ENCODE data around the gene TBXAS1.

Gene TBXAS1

GRCh38 chr7:140028311-140028710, 199.2 kb downstream of the TBXAS1 start:
- DNase-seq = no peak

- no peak for DNase-seq
Measured at GRCh38 chr7:140029072-140029471, 200.0 kb downstream of the TBXAS1 start.

- DNase-seq = no peak
Measured at GRCh38 chr7:140031364-140031763, 202.3 kb downstream of the TBXAS1 start.

GRCh38 chr7:140033036-140033435, 204.0 kb downstream of the TBXAS1 start:
- no peak for DNase-seq

GRCh38 chr7:140033779-140034363, 204.8 kb downstream of the TBXAS1 start:
- no peak for DNase-seq

GRCh38 chr7:140034421-140034820, 205.4 kb downstream of the TBXAS1 start:
- DNase-seq = no peak

- no peak for DNase-seq
Measured at GRCh38 chr7:140035400-140036223, 206.5 kb downstream of the TBXAS1 start.

GRCh38 chr7:140036224-140036962, 207.3 kb downstream of the TBXAS1 start:
- no peak for DNase-seq

- DNase-seq = no peak
Measured at GRCh38 chr7:140039066-140039465, 210.0 kb downstream of the TBXAS1 start.

GRCh38 chr7:140039896-140040295, 210.8 kb downstream of the TBXAS1 start:
- no peak for DNase-seq

GRCh38 chr7:140041659-140042385, 212.8 kb downstream of the TBXAS1 start:
- DNase-seq = no peak

GRCh38 chr7:140042386-140042670, 213.3 kb downstream of the TBXAS1 start:
- DNase-seq = no peak

- DNase-seq = no peak
Measured at GRCh38 chr7:140044251-140044650, 215.2 kb downstream of the TBXAS1 start.

GRCh38 chr7:140045697-140046096, 216.6 kb downstream of the TBXAS1 start:
- DNase-seq = no peak

GRCh38 chr7:140047197-140047596, 218.1 kb downstream of the TBXAS1 start:
- DNase-seq = no peak

GRCh38 chr7:140048138-140048537, 219.1 kb downstream of the TBXAS1 start:
- no peak for DNase-seq

GRCh38 chr7:140048989-140049338, 219.9 kb downstream of the TBXAS1 start:
- DNase-seq = no peak

GRCh38 chr7:140049339-140050024, 220.4 kb downstream of the TBXAS1 start:
- no peak for DNase-seq

GRCh38 chr7:140050100-140050499, 221.0 kb downstream of the TBXAS1 start:
- no peak for DNase-seq

GRCh38 chr7:140051820-140052219, 222.8 kb downstream of the TBXAS1 start:
- DNase-seq = no peak

- DNase-seq = no peak
Measured at GRCh38 chr7:140053812-140054539, 224.9 kb downstream of the TBXAS1 start.

- no peak for DNase-seq
Measured at GRCh38 chr7:140054751-140055150, 225.7 kb downstream of the TBXAS1 start.

All from midbrain (tissue), 1 donor.